H1 (cell line): Measurements from ENCODE around the gene RBM25. TPM values are rescaled to one million over a fixed set of nuclear protein-coding genes. Genes with fewer than 3 reads are reported as not detected.

Experiments used
- CTCF ChIA-PET: fragments of 300-600 bp; sonication (Branson Sonifier 250); formaldehyde crosslinking; loops from one replicate; lab custom pipeline; 2021; ENCODE audit not compliant: partially characterized antibody; lab: Charles Lee
- POLR2A ChIA-PET: fragments of 300-600 bp; sonication (Branson Sonifier 250); formaldehyde crosslinking; loops from one replicate; lab custom pipeline; 2021; ENCODE audit warnings: inconsistent platforms; ENCODE audit not compliant: partially characterized antibody; lab: Charles Lee
- DNase-seq, 2 experiments: peaks; one replicate each; pipeline versions ENCODE4 v3.0.0 to v3.0.0-alpha.2; 2010 to 2022; ENCODE audit warnings: low spot score in 2 of 2, low read depth in 1 of 2, mixed read lengths in 1 of 2
- FAIRE-seq: peaks from 2 replicates; lab custom pipeline; 2011; peaks lifted over from hg19 to GRCh38; lab: Jason Lieb, UNC
- H2AFZ ChIP-seq: 2 replicates; pipeline ENCODE4 v1.8.1; 2012; ENCODE audit warnings: low read length, inconsistent platforms
- H2AK5ac ChIP-seq: 2 replicates; pipeline ENCODE4 v1.6.1; 2013; ENCODE audit warnings: low read depth, low read length
- H2BK120ac ChIP-seq: replicated peaks from 2 replicates; pipeline ENCODE3; 2013; ENCODE audit warnings: low read depth, low read length, inconsistent platforms
- H2BK12ac ChIP-seq: 2 replicates; pipeline ENCODE4 v1.6.1; 2013; ENCODE audit warnings: low read depth, low read length
- H2BK15ac ChIP-seq: 2 replicates; pipeline ENCODE4 v1.6.1; 2013; ENCODE audit warnings: low read length
- H2BK20ac ChIP-seq: 2 replicates; pipeline ENCODE4 v1.6.1; 2013; ENCODE audit warnings: low read length
- H2BK5ac ChIP-seq: 2 replicates; pipeline ENCODE4 v1.6.1; 2013; ENCODE audit warnings: low read depth, low read length
- H3K14ac ChIP-seq: 2 replicates; pipeline ENCODE4 v1.6.1; 2013; ENCODE audit warnings: inconsistent platforms; ENCODE audit not compliant: insufficient read length
- H3K18ac ChIP-seq: 2 replicates; pipeline ENCODE4 v1.6.1; 2013; ENCODE audit warnings: low read length; ENCODE audit errors: extremely low read depth
- H3K23ac ChIP-seq: 2 replicates; pipeline ENCODE4 v1.6.1; 2013; ENCODE audit warnings: inconsistent platforms; ENCODE audit not compliant: insufficient read length
- H3K23me2 ChIP-seq: 2 replicates; pipeline ENCODE4 v1.6.1; 2013; ENCODE audit warnings: low read depth, low read length
- H3K27ac ChIP-seq: 2 replicates; pipeline ENCODE4 v1.6.1; 2011; ENCODE audit warnings: low read depth, low read length, inconsistent platforms
- H3K27me3 ChIP-seq, 4 experiments: replicated peaks in 1 of 4; 1 replicate in 1 of 4; 2 replicates in 3 of 4; pipeline versions ENCODE4 v1.6.1 to v1.8.1; 2011 to 2013; ENCODE audit warnings: low read length in 3 of 4, mild to moderate bottlenecking in 3 of 4, inconsistent platforms in 2 of 4, mixed read lengths in 2 of 4, moderate library complexity in 1 of 4; ENCODE audit not compliant: control insufficient read depth in 3 of 4, insufficient read depth in 3 of 4; ENCODE audit errors: extremely low read depth in 1 of 4
- H3K36me3 ChIP-seq, 4 experiments: 2 replicates each; pipeline versions ENCODE4 v1.6.1 to v1.8.1; 2011 to 2013; ENCODE audit warnings: mild to moderate bottlenecking in 4 of 4, low read length in 3 of 4, moderate library complexity in 2 of 4, control low read depth in 1 of 4, inconsistent platforms in 1 of 4; ENCODE audit not compliant: insufficient read depth in 4 of 4, control insufficient read depth in 2 of 4
- H3K4ac ChIP-seq: replicated peaks from 2 replicates; pipeline ENCODE3; 2013; ENCODE audit warnings: low read length, low read depth, mixed read lengths, inconsistent platforms; ENCODE audit not compliant: insufficient read length
- H3K4me1 ChIP-seq, 4 experiments: replicated peaks in 1 of 4; 1 replicate in 1 of 4; 2 replicates in 3 of 4; pipeline versions ENCODE4 v1.6.1 to v1.8.1; 2011 to 2013; ENCODE audit warnings: low read length in 3 of 4, inconsistent platforms in 2 of 4, mixed read lengths in 1 of 4; ENCODE audit not compliant: insufficient read depth in 4 of 4, control insufficient read depth in 3 of 4
- H3K4me2 ChIP-seq, 2 experiments: 2 replicates each; pipeline versions ENCODE4 v1.6.1 to v1.8.1; 2011 to 2013; ENCODE audit warnings: low read depth in 2 of 2, low read length in 2 of 2, control low read depth in 1 of 2, inconsistent platforms in 1 of 2, mild to moderate bottlenecking in 1 of 2; ENCODE audit not compliant: insufficient read depth in 1 of 2
- H3K4me3 ChIP-seq, 4 experiments: fragments of 200-600, 300-600 bp in 1 of 4; sonication (generic), shearing (Covaris generic), sonication (Bioruptor Twin) in 1 of 4; 2 replicates each; pipeline versions ENCODE4 v1.5.1 to v1.8.1; 2011 to 2016; ENCODE audit warnings: low read length in 4 of 4, low read depth in 3 of 4, control low read depth in 2 of 4, inconsistent platforms in 2 of 4, mild to moderate bottlenecking in 2 of 4, mixed read lengths in 1 of 4, moderate library complexity in 1 of 4; ENCODE audit not compliant: insufficient read depth in 2 of 4; ENCODE audit errors: extremely low read depth in 1 of 4
- H3K56ac ChIP-seq: replicated peaks from 2 replicates; pipeline ENCODE3; 2013; ENCODE audit warnings: low read depth, mild to moderate bottlenecking, mixed read lengths, low read length, inconsistent platforms; ENCODE audit not compliant: insufficient read length
- H3K79me1 ChIP-seq: 2 replicates; pipeline ENCODE4 v1.6.1; 2013; ENCODE audit warnings: low read depth, low read length, control low read depth
- H3K79me2 ChIP-seq, 2 experiments: 2 replicates each; pipeline versions ENCODE4 v1.6.1 to v1.8.1; 2012 to 2013; ENCODE audit warnings: low read length in 2 of 2, mild to moderate bottlenecking in 2 of 2, inconsistent platforms in 1 of 2; ENCODE audit not compliant: insufficient read depth in 2 of 2, control insufficient read depth in 1 of 2
- H3K9ac ChIP-seq, 4 experiments: replicated peaks in 1 of 4; 1 replicate in 1 of 4; 2 replicates in 3 of 4; pipeline versions ENCODE4 v1.6.1 to v1.8.1; 2011 to 2013; ENCODE audit warnings: low read depth in 3 of 4, low read length in 3 of 4, control low read depth in 2 of 4, mild to moderate bottlenecking in 2 of 4, moderate library complexity in 2 of 4, inconsistent platforms in 1 of 4; ENCODE audit errors: extremely low read depth in 1 of 4
- H3K9me3 ChIP-seq, 2 experiments: 2 replicates each; pipeline versions ENCODE4 v1.6.1 to v1.8.1; 2012 to 2013; ENCODE audit warnings: mild to moderate bottlenecking in 2 of 2, moderate library complexity in 2 of 2, control low read depth in 1 of 2, inconsistent platforms in 1 of 2, low read depth in 1 of 2, low read length in 1 of 2, mixed read lengths in 1 of 2; ENCODE audit not compliant: insufficient read depth in 2 of 2
- H4K20me1 ChIP-seq, 2 experiments: replicated peaks in 1 of 2; 2 replicates each; pipeline versions ENCODE3 to v1.8.1; 2011 to 2013; ENCODE audit warnings: inconsistent platforms in 2 of 2, low read length in 2 of 2, mild to moderate bottlenecking in 1 of 2; ENCODE audit not compliant: insufficient read depth in 2 of 2, control insufficient read depth in 1 of 2
- H4K5ac ChIP-seq: 2 replicates; pipeline ENCODE4 v1.6.1; 2013; ENCODE audit warnings: low read length, low read depth, mixed read lengths, inconsistent platforms; ENCODE audit not compliant: insufficient read length
- H4K8ac ChIP-seq: 2 replicates; pipeline ENCODE4 v1.8.0; 2013; ENCODE audit warnings: mild to moderate bottlenecking, moderate library complexity, low read length, inconsistent platforms; ENCODE audit not compliant: insufficient read depth; ENCODE audit errors: extremely low read depth
- H4K91ac ChIP-seq: replicated peaks from 2 replicates; pipeline ENCODE3; 2013; ENCODE audit warnings: low read length, mixed read lengths, inconsistent platforms; ENCODE audit not compliant: insufficient read length
- BACH1 ChIP-seq: IDR thresholded peaks from 2 replicates; pipeline ENCODE4 v1.6.1; 2012; ENCODE audit warnings: low read length, improper control_type of control experiment
- BRCA1 ChIP-seq: IDR thresholded peaks from 2 replicates; pipeline ENCODE4 v1.6.1; 2012; ENCODE audit warnings: low read depth, low read length, improper control_type of control experiment
- CHD1 ChIP-seq: IDR thresholded peaks from 2 replicates; pipeline ENCODE4 v1.6.1; 2012; ENCODE audit warnings: low read depth, low read length, improper control_type of control experiment
- FOSL1 ChIP-seq: IDR thresholded peaks from 2 replicates; pipeline ENCODE4 v1.6.1; 2011; ENCODE audit warnings: mild to moderate bottlenecking, low read depth, low read length, moderate library complexity; ENCODE audit not compliant: insufficient read depth
- HDAC2 ChIP-seq, 2 experiments: fragments of 300-600 bp in 1 of 2; sonication (generic) in 1 of 2; IDR thresholded peaks; 2 replicates each; pipeline ENCODE4 v1.6.1; 2011 to 2012; ENCODE audit warnings: low read depth in 2 of 2, low read length in 2 of 2, mild to moderate bottlenecking in 2 of 2, moderate library complexity in 2 of 2, borderline replicate concordance in 1 of 2, inconsistent platforms in 1 of 2
- JUND ChIP-seq: IDR thresholded peaks from 2 replicates; pipeline ENCODE4 v1.6.1; 2011; ENCODE audit warnings: mild to moderate bottlenecking, improper control_type of control experiment, low read length
- KDM4A ChIP-seq: IDR thresholded peaks from one replicate; pipeline ENCODE4 v1.7.1; 2012; ENCODE audit warnings: low read depth, mild to moderate bottlenecking, moderate library complexity, low read length, inconsistent platforms; ENCODE audit not compliant: severe bottlenecking
- MAFK ChIP-seq: IDR thresholded peaks from 2 replicates; pipeline ENCODE4 v1.6.1; 2012; ENCODE audit warnings: low read depth, mild to moderate bottlenecking, improper control_type of control experiment, low read length
- POLR2A ChIP-seq, 2 experiments: IDR thresholded peaks; 1 replicate in 1 of 2; 2 replicates in 1 of 2; pipeline ENCODE4 v1.6.1; 2011; ENCODE audit warnings: low read depth in 2 of 2, low read length in 2 of 2, mild to moderate bottlenecking in 2 of 2; ENCODE audit errors: control extremely low read depth in 1 of 2
- SIRT6 ChIP-seq: IDR thresholded peaks from one replicate; pipeline ENCODE4 v1.7.1; 2012; ENCODE audit warnings: low read length, inconsistent platforms
- SIX5 ChIP-seq: IDR thresholded peaks from 2 replicates; pipeline ENCODE4 v1.6.1; 2011; ENCODE audit warnings: mild to moderate bottlenecking, low read depth, low read length
- SRF ChIP-seq: IDR thresholded peaks from 2 replicates; pipeline ENCODE4 v1.6.1; 2011; ENCODE audit warnings: mild to moderate bottlenecking, low read depth, low read length, moderate library complexity
- WGBS, 2 experiments: shearing (Covaris generic) in 1 of 2; methylation state at CpG; one replicate each; pipeline versions ENCODE4 v1.1.6 to v1.1.7; 2013 to 2015; ENCODE audit warnings: low lambda C conversion rate in 2 of 2, mixed read lengths in 2 of 2, inconsistent platforms in 1 of 2, low coverage in 1 of 2, missing lambda C conversion rate in 1 of 2; ENCODE audit not compliant: insufficient replicate concordance in 2 of 2, insufficient coverage in 1 of 2, insufficient read length in 1 of 2; ENCODE audit errors: extremely low coverage in 1 of 2, missing lambda C conversion rate in 1 of 2; 5-methylcytosine and 5-hydroxymethylcytosine counted together
- polyA plus RNA-seq, 7 experiments: library from polyadenylated mRNA; depleted of rRNA in 3 of 7; stranded (reverse) in 5 of 7; unstranded in 2 of 7; fragments of >200 nt in 5 of 7; fragments of 200-250 nt in 2 of 7; gene quantifications; 1 replicate in 5 of 7; 2 replicates in 1 of 7; 4 replicates in 1 of 7; pipeline versions ENCODE4 v1.2.1 to v1.2.3, GENCODE V29; 2011 to 2013; ENCODE audit warnings: missing spikeins in 2 of 7, mixed read lengths in 2 of 7
- total RNA-seq: library from RNA; stranded (reverse); fragmentation: NEBNext Ultra II Directional; extraction: Animal tissue kit (Norgen Biotek cat#: 25700); gene quantifications from 2 replicates; pipeline ENCODE4 v1.2.1, GENCODE V29; 2021

RBM25 gene
- total and polyA plus RNA-seq, 2 of the 8 experiments (the other 6 are each of a cell fraction or from before 2014, with no cell fraction given), result 25.6 to 134 TPM

DNA sequence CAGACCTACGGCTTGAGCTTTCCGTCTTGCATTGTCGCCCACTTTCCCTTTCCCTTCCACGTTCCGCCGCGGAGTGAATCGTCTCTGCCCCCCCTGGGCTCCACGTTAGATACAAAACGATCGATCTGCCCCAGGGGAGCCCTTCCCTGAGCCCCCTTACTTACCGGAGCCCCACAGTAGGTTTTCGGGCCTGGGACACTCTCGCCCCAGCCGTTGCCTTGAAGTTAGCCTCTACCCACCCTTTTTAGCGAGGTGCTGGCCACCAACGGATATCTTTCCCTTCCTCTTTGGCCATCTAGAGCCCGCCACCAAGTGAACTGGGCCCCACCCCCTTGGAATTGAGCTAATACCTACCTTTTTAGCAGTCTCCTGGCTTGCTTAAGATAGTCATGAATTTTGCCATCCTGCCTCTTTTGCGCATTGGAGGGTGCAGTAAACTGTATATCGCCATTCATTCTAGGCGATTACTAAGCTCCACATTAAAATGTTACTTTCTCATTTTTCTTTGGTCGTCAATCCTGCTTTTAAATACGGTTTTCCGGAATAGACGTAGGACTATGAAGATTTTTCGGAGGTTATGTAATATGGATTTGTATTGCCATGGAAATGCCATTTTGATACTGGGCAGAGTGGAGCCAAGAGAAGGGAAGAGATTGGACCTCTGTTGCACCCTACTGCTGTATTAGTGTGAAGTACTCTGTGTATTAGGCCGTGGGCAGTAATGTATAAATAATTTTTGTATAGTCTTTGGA, 764 bp downstream of the RBM25 start:
- H2AK5ac ChIP-seq, result peak overlapping the region; percentile 95; the same call in 1 of the 2 replicates
- no peak overlapping the region for H2BK120ac ChIP-seq
- H3K14ac ChIP-seq, result no peak overlapping the region
- peak overlapping the region; percentile 53; the same call in 1 of the 2 replicates for H2BK12ac ChIP-seq
- FAIRE-seq (no peak), DNase-seq (peak in 1 of 2 experiments; percentile 57)
- peak overlapping the region; percentile 87 for H4K91ac ChIP-seq
- H3K9me3 ChIP-seq, result no peaks in the 10 kb centered on the region
- H2BK15ac ChIP-seq, result no peak overlapping the region
- POLR2A ChIA-PET, result interaction anchor here (0.6 to 3.9 kb wide), 37 partner anchors 10 to 336 kb away, joined by 3 to 45 read pairs (median 4); partner anchors contain the start of gene ZFYVE1
- H3K9ac ChIP-seq, result peak overlapping the region; percentile 96 to 99 (median 98)
- peaks cover 2% of the 10 kb centered on the region; the same call in 1 of the 2 replicates for H3K23me2 ChIP-seq
- peak overlapping the region; percentile 79 to 91 for H3K4me2 ChIP-seq
- H3K56ac ChIP-seq, result peak overlapping the region; percentile 5
- no peaks in the 10 kb centered on the region for H3K79me1 ChIP-seq
- H2BK5ac ChIP-seq, result peak overlapping the region; percentile 99
- H2BK20ac ChIP-seq, result no peak overlapping the region
- peak overlapping the region; percentile 94 to 98 (median 96) for H3K4me3 ChIP-seq
- no peak overlapping the region for H3K23ac ChIP-seq
- peak overlapping the region; percentile 91 for H4K8ac ChIP-seq
- 2% methylated on average over 26 of the region's 27 CpGs; no CpG with 5 or more reads in 1 of the 2 experiments for WGBS, 2 experiments
- no peaks in the 10 kb centered on the region for H3K27me3 ChIP-seq
- peak overlapping the region; percentile 30 for H3K4ac ChIP-seq
- TF ChIP-seq MAFK, result no peak
- TF ChIP-seq JUND, result no peak
- TF ChIP-seq FOSL1, result no peak
- TF ChIP-seq SIRT6, result no peak
- TF ChIP-seq SRF, result no peak
- TF ChIP-seq SIX5, result no peak
- no peak for TF ChIP-seq BACH1
- TF ChIP-seq HDAC2 (IDR thresholded peaks at IDR 0.05; ENCODE audit: borderline replicate concordance in 1 of 2, low read depth in 2 of 2, low read length in 2 of 2), result no peak
- peak; percentile 35; the same call in 1 of the 2 replicates for TF ChIP-seq CHD1
- no peak for TF ChIP-seq BRCA1
- TF ChIP-seq KDM4A, result peak; percentile 4
- no peak for TF ChIP-seq POLR2A (IDR thresholded peaks at IDR 0.05; ENCODE audit: control extremely low read depth in 1 of 2, low read depth in 2 of 2, low read length in 2 of 2)
- H3K27ac ChIP-seq, result peak overlapping the region; percentile 94
- peak overlapping the region; percentile 55 for H4K5ac ChIP-seq
- peaks cover 6 to 13% of the 10 kb centered on the region in 2 experiments for H4K20me1 ChIP-seq
- H3K4me1 ChIP-seq, result peaks cover 0 to 6% (median 1%) of the 10 kb centered on the region in 4 experiments; a peak in 3 of 7 replicates
- peak overlapping the region; percentile 95 for H3K18ac ChIP-seq
- CTCF ChIA-PET, result interaction anchor here (0.9 to 1.4 kb wide), 3 partner anchors 14 to 57 kb away, joined by 3 to 5 read pairs (median 3); no protein-coding TSS in a partner anchor
- no peak overlapping the region for H2AFZ ChIP-seq
- peaks cover 47 to 56% of the 10 kb centered on the region in 2 experiments for H3K79me2 ChIP-seq
- peaks cover 0 to 29% (median 1%) of the 10 kb centered on the region in 4 experiments; a peak in 2 of 8 replicates for H3K36me3 ChIP-seq
